Upper lobe of left lung (tissue), 4 donors: ENCODE results near the gene MPEG1.

Experiments
- CTCF ChIP-seq, 6 experiments: fragments of 450-650 bp in 4 of 6; fragments of 200-600 bp in 2 of 6; sonication (generic) in 2 of 6; IDR thresholded peaks; one replicate each; pipeline ENCODE4 v1.5.1; 2016 to 2019; ENCODE audit warnings: antibody characterized with exemption in 6 of 6
- EP300 ChIP-seq, 4 donors: sonication (generic); formaldehyde crosslinking; IDR thresholded peaks; one replicate each; pipeline ENCODE4 v1.5.1; 2017; ENCODE audit warnings: antibody characterized with exemption in 4 of 4, control low read depth in 2 of 4

DNA sequence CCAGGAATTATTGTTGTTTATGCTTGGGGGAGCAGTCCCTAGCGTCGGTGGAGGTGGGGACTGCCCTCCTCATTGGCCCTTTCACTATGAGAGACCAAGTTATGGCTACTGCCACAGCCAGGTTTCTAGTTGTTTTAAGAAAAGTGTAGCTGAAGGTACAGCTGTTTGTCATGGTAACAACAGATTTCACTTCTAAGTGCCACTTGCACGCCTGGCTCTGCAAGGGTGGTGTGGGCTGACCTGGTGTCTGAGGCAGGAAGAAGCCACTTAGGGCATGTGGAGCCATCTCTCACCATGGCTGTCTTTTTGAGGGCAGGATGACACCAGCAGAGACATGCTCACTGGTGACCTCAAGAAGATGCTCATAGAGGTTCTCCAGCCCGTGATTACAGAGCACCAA lies 46.3 kb upstream of the MPEG1 start:
- no peak for TF ChIP-seq CTCF (IDR thresholded peaks at IDR 0.05)
- TF ChIP-seq EP300 (IDR thresholded peaks at IDR 0.05) = no peak
